ENCODE data around the gene PXMP4. TPM values are rescaled to one million over a fixed set of nuclear protein-coding genes. Genes with fewer than 3 reads are reported as not detected.

PXMP4 gene
- polyA plus RNA-seq, 2 of the 4 experiments (the other 2 are of a cell fraction): 4.5 to 6.6 TPM

GRCh38 chr20:33694639-33695012 is 25.5 kb downstream of the PXMP4 start (continued):
- TF ChIP-seq CHD4 (IDR thresholded peaks at IDR 0.05; ENCODE audit: borderline replicate concordance) (no peak), HEYL (CRISPR knock-in tag; IDR thresholded peaks at IDR 0.05) (no peak)

GRCh38 chr20:33693741-33694638 is 26.1 kb downstream of the PXMP4 start:
- Histone ChIP-seq H3K4me2 (no peak overlapping the region), H3K4me1 (no peaks in the 10 kb centered on the region), H3K27ac (no peak overlapping the region), H3K9me3 (no peaks in the 10 kb centered on the region), H3K4me3 (no peak overlapping the region)
- ATAC-seq (peak; percentile 28 to 32; a peak in 3 of 6 replicates), FAIRE-seq (no peak), DNase-seq (ENCODE audit: low read depth in 1 of 2, low spot score in 1 of 2) (no peak)
- ChIA-PET POLR2A (no interaction called here), CTCF (interaction anchor here (1.4 kb wide), 1 partner anchor 19 kb away, joined by 3 read pairs; no protein-coding TSS in a partner anchor)
- WGBS (ENCODE audit: missing lambda C conversion rate): 88% methylated on average over 16 of the region's 17 CpGs
- TF ChIP-seq BCL3 (IDR thresholded peaks at IDR 0.05) (no peak), RAD21 (conservative IDR thresholded peaks at IDR 0.05 in 1 of 2, IDR thresholded peaks at IDR 0.05 in 1 of 2) (no peak), CEBPB (IDR thresholded peaks at IDR 0.05) (no peak), ELK1 (IDR thresholded peaks at IDR 0.05; ENCODE audit: low read depth, low read length) (no peak)
- TF ChIP-seq, protein P1, sequence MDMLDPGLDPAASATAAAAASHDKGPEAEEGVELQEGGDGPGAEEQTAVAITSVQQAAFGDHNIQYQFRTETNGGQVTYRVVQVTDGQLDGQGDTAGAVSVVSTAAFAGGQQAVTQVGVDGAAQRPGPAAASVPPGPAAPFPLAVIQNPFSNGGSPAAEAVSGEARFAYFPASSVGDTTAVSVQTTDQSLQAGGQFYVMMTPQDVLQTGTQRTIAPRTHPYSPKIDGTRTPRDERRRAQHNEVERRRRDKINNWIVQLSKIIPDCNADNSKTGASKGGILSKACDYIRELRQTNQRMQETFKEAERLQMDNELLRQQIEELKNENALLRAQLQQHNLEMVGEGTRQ (IDR thresholded peaks at IDR 0.05): no peak

DNA sequence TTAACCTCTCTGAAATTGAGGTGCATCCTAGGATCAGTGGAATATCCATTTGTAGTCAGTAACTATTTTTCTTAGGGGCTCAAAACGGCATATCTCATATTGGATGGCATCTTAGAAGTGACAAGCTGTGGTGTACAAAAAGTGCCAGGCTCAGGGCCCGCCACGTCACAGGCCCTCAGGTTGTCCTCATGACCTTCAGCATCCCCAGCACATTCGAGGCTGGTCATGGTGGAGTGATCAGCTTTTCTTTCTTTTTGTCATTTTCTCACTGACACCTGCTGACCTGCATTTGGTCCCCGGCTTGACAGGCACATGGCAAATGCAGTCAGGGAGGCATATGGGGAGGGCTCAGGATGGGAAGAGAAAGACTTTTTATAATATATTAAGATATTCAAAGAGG is 26.8 kb downstream of the PXMP4 start:
- H3K4me1 ChIP-seq: no peaks in the 10 kb centered on the region
- POLR2A ChIA-PET: no interaction called here
- H3K4me2 ChIP-seq: no peak overlapping the region
- ATAC-seq: no peak
- H3K4me3 ChIP-seq: no peak overlapping the region
- no peak for TF ChIP-seq BCL3 (IDR thresholded peaks at IDR 0.05)
- no peak for TF ChIP-seq JUN (IDR thresholded peaks at IDR 0.05)
- TF ChIP-seq, protein P2, sequence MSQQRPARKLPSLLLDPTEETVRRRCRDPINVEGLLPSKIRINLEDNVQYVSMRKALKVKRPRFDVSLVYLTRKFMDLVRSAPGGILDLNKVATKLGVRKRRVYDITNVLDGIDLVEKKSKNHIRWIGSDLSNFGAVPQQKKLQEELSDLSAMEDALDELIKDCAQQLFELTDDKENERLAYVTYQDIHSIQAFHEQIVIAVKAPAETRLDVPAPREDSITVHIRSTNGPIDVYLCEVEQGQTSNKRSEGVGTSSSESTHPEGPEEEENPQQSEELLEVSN (IDR thresholded peaks at IDR 0.05; ENCODE audit: borderline replicate concordance, low read depth): no peak
- no peak for TF ChIP-seq TFCP2L1 (CRISPR knock-in tag; IDR thresholded peaks at IDR 0.05)
- no peak for TF ChIP-seq GATA3 (IDR thresholded peaks at IDR 0.05; ENCODE audit: borderline replicate concordance)
- no peak for TF ChIP-seq ATOH8 (CRISPR knock-in tag; IDR thresholded peaks at IDR 0.05; ENCODE audit: low read depth)
- TF ChIP-seq, protein P1 (IDR thresholded peaks at IDR 0.05): no peak
- no peak for TF ChIP-seq CBX2 (IDR thresholded peaks at IDR 0.05; ENCODE audit: borderline replicate concordance, low read depth)
- no peak for TF ChIP-seq CEBPB (IDR thresholded peaks at IDR 0.05)
- no peak for TF ChIP-seq MAZ (IDR thresholded peaks at IDR 0.05; ENCODE audit: borderline replicate concordance, low read depth, low read length)
- TF ChIP-seq CHD4 (IDR thresholded peaks at IDR 0.05; ENCODE audit: borderline replicate concordance): no peak
- TF ChIP-seq ELK1 (IDR thresholded peaks at IDR 0.05; ENCODE audit: low read depth, low read length): no peak
- no peak for TF ChIP-seq KDM1A (IDR thresholded peaks at IDR 0.05; ENCODE audit: low read depth)
- TF ChIP-seq JUNB (IDR thresholded peaks at IDR 0.05): no peak
- TF ChIP-seq, protein P3, sequence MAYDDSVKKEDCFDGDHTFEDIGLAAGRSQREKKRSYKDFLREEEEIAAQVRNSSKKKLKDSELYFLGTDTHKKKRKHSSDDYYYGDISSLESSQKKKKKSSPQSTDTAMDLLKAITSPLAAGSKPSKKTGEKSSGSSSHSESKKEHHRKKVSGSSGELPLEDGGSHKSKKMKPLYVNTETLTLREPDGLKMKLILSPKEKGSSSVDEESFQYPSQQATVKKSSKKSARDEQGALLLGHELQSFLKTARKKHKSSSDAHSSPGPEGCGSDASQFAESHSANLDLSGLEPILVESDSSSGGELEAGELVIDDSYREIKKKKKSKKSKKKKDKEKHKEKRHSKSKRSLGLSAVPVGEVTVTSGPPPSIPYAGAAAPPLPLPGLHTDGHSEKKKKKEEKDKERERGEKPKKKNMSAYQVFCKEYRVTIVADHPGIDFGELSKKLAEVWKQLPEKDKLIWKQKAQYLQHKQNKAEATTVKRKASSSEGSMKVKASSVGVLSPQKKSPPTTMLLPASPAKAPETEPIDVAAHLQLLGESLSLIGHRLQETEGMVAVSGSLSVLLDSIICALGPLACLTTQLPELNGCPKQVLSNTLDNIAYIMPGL (CRISPR knock-in tag; IDR thresholded peaks at IDR 0.05; ENCODE audit: borderline replicate concordance): no peak
- no peak for DNase-seq (ENCODE audit: low read depth in 1 of 2, low spot score in 1 of 2)
- H3K27ac ChIP-seq: no peak overlapping the region
- no peak for FAIRE-seq
- 73% methylated on average over 5 of the region's 5 CpGs for WGBS (ENCODE audit: missing lambda C conversion rate)
- CTCF ChIA-PET: no interaction called here
- H3K9me3 ChIP-seq: no peaks in the 10 kb centered on the region

Data from A549 (cell line).